Activated T-cell treated with anti-CD3 and anti-CD28 coated beads, Interleukin-2, amount 50 U/mL, for 4 hours (primary cell): ENCODE results near the gene TMEM106C. TPM values are rescaled to one million over a fixed set of nuclear protein-coding genes. Genes with fewer than 3 reads are reported as not detected.

ENCODE experiments used
- ATAC-seq, 2 donors: fragments of 200-7000 bp; cut with Tn5 transposase; one replicate each; pipeline ENCODE4 v1.10.0; 2021
- DNase-seq: peaks from one replicate; pipeline ENCODE4 v3.0.0-alpha.2; 2020
- H3K27me3 Mint-ChIP-seq: one replicate; pipeline ENCODE4 v1.8.0; 2021; ENCODE audit warnings: low read depth, mixed read lengths
- H3K36me3 Mint-ChIP-seq: one replicate; pipeline ENCODE4 v1.8.0; 2022; ENCODE audit warnings: mixed read lengths; ENCODE audit not compliant: insufficient read depth
- H3K4me1 Mint-ChIP-seq: one replicate; pipeline ENCODE4 v1.8.0; 2021; ENCODE audit warnings: low read depth, mixed read lengths
- H3K4me3 Mint-ChIP-seq: one replicate; pipeline ENCODE4 v1.8.0; 2021; ENCODE audit warnings: mild to moderate bottlenecking, moderate library complexity, mixed read lengths
- H3K9me3 Mint-ChIP-seq: one replicate; pipeline ENCODE4 v1.8.0; 2021; ENCODE audit warnings: mixed read lengths
- total RNA-seq, 3 donors: library from RNA; stranded (reverse); gene quantifications; one replicate each; pipeline ENCODE4 v1.2.1, GENCODE V29; 2021

Gene TMEM106C, protein sequence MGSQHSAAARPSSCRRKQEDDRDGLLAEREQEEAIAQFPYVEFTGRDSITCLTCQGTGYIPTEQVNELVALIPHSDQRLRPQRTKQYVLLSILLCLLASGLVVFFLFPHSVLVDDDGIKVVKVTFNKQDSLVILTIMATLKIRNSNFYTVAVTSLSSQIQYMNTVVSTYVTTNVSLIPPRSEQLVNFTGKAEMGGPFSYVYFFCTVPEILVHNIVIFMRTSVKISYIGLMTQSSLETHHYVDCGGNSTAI
- total RNA-seq, result 10 to 100 TPM; 60.7 to 72.8 (median 63.1) TPM

DNA sequence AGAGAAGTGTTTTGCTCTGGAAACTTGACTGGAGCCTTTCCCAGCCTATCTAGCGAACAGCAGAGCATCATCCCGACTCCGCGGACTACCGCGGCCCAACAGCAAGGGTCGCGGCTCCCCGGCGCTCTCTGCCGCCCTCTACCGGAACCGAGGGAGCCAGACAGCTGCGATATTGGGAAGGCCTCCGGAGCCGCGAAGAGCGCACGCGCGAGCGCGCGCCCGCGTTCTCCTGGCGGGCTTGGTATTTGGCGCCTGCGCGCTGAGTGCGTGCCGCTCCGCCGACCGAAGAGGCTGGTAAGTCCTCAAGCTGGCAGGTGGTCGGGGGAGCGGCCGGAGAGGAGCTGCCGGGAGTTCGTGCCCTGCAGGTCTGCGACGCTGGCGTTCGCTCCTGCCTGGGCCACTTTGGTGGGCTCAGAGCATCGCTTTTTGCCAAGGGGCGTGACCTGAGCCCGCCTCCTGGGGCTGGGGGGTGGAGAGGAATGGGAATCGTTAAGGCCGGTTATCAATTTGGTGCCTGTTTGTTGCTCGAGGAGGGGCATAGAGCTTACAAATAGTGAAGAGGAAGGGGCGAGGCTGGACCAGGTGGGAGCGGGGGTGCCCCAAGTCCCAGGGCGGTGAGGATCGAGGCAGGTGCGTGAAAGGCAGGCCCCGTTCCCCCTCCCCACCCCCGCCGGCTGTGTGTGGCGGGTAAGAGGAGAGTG lies at the start of gene TMEM106C:
TMEM106C (plus strand) TSS at position 257 of the 701 bp plus-strand sequence. CDS start 641 bp downstream, outside the sequence.
- no peaks in the 10 kb centered on the region for H3K27me3 Mint-ChIP-seq
- H3K4me3 Mint-ChIP-seq, result peak within 1 kb of the TSS; percentile 99
- H3K36me3 Mint-ChIP-seq, result peaks cover 10% of the 10 kb centered on the region
- DNase-seq (peak; percentile 88), ATAC-seq (peak; percentile 95)
- no peaks in the 10 kb centered on the region for H3K9me3 Mint-ChIP-seq
- peaks cover 25% of the 10 kb centered on the region for H3K4me1 Mint-ChIP-seq

- ATAC-seq (no peak), DNase-seq (no peak)
- Mint-ChIP-seq H3K9me3 (no peaks in the 10 kb centered on the region), H3K36me3 (no peaks in the 10 kb centered on the region), H3K4me1 (no peaks in the 10 kb centered on the region), H3K4me3 (no peak overlapping the region), H3K27me3 (peaks cover 2% of the 10 kb centered on the region)
Measured at GRCh38 chr12:47920913-47921312, 42.5 kb upstream of the TMEM106C start.

GRCh38 chr12:47921907-47922306 lies 41.5 kb upstream of the TMEM106C start:
- ATAC-seq (no peak), DNase-seq (no peak)
- Mint-ChIP-seq H3K36me3 (no peaks in the 10 kb centered on the region), H3K4me1 (no peaks in the 10 kb centered on the region), H3K9me3 (no peaks in the 10 kb centered on the region), H3K4me3 (no peak overlapping the region), H3K27me3 (peaks cover 2% of the 10 kb centered on the region)

DNA sequence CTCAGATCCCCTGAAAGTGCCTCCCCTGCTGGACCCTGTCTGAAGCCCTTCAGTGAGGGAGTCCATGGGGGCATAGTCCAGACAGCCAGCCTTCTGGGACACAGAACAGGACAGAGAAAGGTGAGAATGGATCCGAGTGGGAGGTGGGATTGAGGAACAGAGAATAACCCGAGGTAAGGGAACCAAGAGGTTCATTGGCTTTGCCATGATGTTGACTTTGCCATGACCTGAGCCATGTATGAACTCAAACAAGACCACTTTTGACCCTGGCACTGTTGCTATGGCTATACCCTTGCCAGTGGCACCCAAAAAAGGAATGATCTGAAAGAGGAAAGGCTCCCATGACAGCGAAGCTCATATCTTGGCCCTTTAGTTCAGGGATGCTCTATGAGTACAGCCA lies 36.0 kb upstream of the TMEM106C start:
- peaks cover 4% of the 10 kb centered on the region for H3K27me3 Mint-ChIP-seq
- no peaks in the 10 kb centered on the region for H3K4me1 Mint-ChIP-seq
- no peak for DNase-seq
- H3K9me3 Mint-ChIP-seq, result no peaks in the 10 kb centered on the region
- ATAC-seq, result no peak
- no peak overlapping the region for H3K4me3 Mint-ChIP-seq
- no peaks in the 10 kb centered on the region for H3K36me3 Mint-ChIP-seq

GRCh38 chr12:47930634-47931033 lies 32.8 kb upstream of the TMEM106C start:
- Mint-ChIP-seq H3K4me3 (no peak overlapping the region), H3K4me1 (no peaks in the 10 kb centered on the region), H3K27me3 (peaks cover 4% of the 10 kb centered on the region), H3K9me3 (no peaks in the 10 kb centered on the region), H3K36me3 (no peaks in the 10 kb centered on the region)
- no peak for DNase-seq
- ATAC-seq, result no peak

DNA sequence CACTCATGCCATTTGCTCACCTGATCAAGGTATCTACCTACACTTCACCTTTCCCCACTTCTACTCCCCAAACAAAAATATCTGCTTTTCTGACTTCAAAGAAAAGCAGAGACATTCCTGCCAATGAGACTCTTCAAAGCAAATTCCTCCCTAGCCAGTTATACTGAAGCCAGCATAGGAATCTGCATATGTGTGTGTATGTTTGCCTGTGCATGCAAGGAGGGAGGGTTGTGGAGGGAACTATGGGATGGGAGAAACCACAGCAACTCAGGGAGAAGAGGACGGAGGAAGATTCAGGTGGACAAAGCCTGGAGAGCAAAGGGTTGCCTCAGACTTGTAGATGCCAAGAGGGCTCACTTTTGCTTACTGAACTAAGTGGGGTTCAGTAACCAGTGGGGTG lies 32.2 kb upstream of the TMEM106C start:
- no peak for ATAC-seq
- Mint-ChIP-seq H3K4me3 (no peak overlapping the region), H3K36me3 (no peaks in the 10 kb centered on the region), H3K4me1 (no peaks in the 10 kb centered on the region), H3K27me3 (peaks cover 4% of the 10 kb centered on the region), H3K9me3 (no peaks in the 10 kb centered on the region)
- DNase-seq, result no peak

DNA sequence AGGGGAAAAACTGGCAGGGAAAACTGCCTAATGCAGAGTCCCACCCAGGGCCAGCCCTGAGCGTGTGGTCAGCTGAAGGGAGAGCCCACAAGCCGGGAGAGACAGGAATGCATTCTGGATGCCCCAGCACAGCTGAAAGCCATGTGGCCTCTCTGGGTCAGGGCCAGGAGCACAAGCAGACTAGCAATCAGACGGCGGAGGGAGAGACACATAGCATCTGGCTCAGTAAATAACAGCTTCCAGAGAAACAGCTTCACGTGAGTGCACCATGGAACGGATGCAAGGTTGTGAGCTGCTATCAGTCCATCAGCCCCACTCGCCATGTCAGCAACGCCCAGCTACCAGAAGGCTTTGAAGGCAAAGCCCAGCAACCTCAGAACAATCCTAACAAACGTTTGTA lies 28.2 kb upstream of the TMEM106C start:
- DNase-seq (no peak), ATAC-seq (no peak)
- Mint-ChIP-seq H3K4me3 (no peak overlapping the region), H3K9me3 (no peaks in the 10 kb centered on the region), H3K4me1 (no peaks in the 10 kb centered on the region), H3K36me3 (no peaks in the 10 kb centered on the region), H3K27me3 (peaks cover 4% of the 10 kb centered on the region)

DNA sequence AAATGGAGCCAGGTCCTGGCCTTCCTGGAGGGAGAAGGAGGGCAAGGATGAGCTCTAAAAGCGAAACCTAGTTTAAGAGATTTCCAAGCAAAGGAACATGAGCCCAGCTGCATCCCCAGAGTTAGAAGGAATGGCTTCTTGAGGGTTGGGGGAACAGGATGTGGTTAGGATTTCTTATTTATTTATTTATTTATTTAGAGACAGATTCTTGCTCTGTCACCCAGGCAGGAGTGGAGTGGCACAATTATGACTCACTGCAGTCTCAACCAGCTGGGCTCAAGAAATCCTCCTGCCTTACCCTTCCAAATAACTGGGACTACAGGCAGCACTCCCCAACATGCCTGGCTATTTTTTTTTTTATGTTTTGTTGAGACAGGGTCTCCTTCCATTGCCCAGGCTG lies 25.3 kb upstream of the TMEM106C start:
- Mint-ChIP-seq H3K9me3 (no peaks in the 10 kb centered on the region), H3K36me3 (no peaks in the 10 kb centered on the region), H3K27me3 (peaks cover 14% of the 10 kb centered on the region), H3K4me1 (peaks cover 8% of the 10 kb centered on the region), H3K4me3 (no peak overlapping the region)
- ATAC-seq (no peak), DNase-seq (no peak)

GRCh38 chr12:47938594-47938993 lies 24.8 kb upstream of the TMEM106C start:
- no peaks in the 10 kb centered on the region for H3K36me3 Mint-ChIP-seq
- no peak for DNase-seq
- H3K27me3 Mint-ChIP-seq, result peaks cover 19% of the 10 kb centered on the region
- H3K4me1 Mint-ChIP-seq, result peaks cover 8% of the 10 kb centered on the region
- H3K9me3 Mint-ChIP-seq, result no peaks in the 10 kb centered on the region
- ATAC-seq, result no peak
- H3K4me3 Mint-ChIP-seq, result no peak overlapping the region

DNA sequence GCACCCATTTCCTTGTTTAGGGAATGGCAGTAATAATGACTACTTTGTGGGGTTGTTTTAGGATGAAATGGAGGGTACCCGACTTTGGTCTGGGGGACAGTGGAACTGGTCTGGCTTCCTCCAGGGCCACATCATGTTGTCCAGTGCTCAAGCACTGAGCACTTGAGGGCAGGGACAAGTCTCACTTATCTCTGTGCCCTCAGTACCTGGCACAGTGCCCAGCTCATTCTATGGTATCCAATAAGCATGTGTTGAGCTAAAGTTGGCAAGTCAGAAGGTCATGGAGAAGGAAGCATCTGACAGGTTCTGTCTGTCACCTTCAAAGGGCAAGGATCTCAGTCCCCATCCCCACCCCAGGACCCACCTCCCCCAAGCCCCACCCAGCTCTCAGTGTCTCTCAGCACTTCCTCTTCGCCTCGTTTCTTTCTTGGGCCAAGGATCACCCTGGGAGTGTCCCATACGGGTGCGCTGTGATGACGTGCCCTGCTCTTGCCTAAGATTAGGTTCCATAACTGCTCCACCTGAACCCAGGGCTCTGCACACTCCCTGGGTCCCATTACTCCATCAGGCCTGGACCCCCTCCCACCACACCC lies 24.3 kb upstream of the TMEM106C start:
- Mint-ChIP-seq H3K9me3 (no peaks in the 10 kb centered on the region), H3K27me3 (peaks cover 22% of the 10 kb centered on the region), H3K4me1 (peaks cover 8% of the 10 kb centered on the region), H3K4me3 (no peak overlapping the region), H3K36me3 (no peaks in the 10 kb centered on the region)
- no peak for ATAC-seq
- DNase-seq, result no peak

GRCh38 chr12:47940773-47941474 lies 22.5 kb upstream of the TMEM106C start:
- no peaks in the 10 kb centered on the region for H3K36me3 Mint-ChIP-seq
- H3K4me3 Mint-ChIP-seq, result no peak overlapping the region
- DNase-seq (no peak), ATAC-seq (peak in 1 of 2 donors; percentile 15)
- H3K9me3 Mint-ChIP-seq, result no peaks in the 10 kb centered on the region
- H3K4me1 Mint-ChIP-seq, result peaks cover 8% of the 10 kb centered on the region
- H3K27me3 Mint-ChIP-seq, result peaks cover 22% of the 10 kb centered on the region

GRCh38 chr12:47941475-47941780 lies 22.0 kb upstream of the TMEM106C start:
- Mint-ChIP-seq H3K27me3 (peaks cover 22% of the 10 kb centered on the region), H3K9me3 (no peaks in the 10 kb centered on the region), H3K4me3 (no peak overlapping the region), H3K4me1 (peaks cover 8% of the 10 kb centered on the region), H3K36me3 (no peaks in the 10 kb centered on the region)
- DNase-seq, result no peak
- ATAC-seq, result no peak

- DNase-seq (peak; percentile 34), ATAC-seq (peak; percentile 48 to 65)
- H3K36me3 Mint-ChIP-seq, result no peaks in the 10 kb centered on the region
- H3K4me1 Mint-ChIP-seq, result peaks cover 8% of the 10 kb centered on the region
- no peak overlapping the region for H3K4me3 Mint-ChIP-seq
- H3K9me3 Mint-ChIP-seq, result no peaks in the 10 kb centered on the region
- peaks cover 26% of the 10 kb centered on the region for H3K27me3 Mint-ChIP-seq
Measured at GRCh38 chr12:47941871-47942613, 21.4 kb upstream of the TMEM106C start.

DNA sequence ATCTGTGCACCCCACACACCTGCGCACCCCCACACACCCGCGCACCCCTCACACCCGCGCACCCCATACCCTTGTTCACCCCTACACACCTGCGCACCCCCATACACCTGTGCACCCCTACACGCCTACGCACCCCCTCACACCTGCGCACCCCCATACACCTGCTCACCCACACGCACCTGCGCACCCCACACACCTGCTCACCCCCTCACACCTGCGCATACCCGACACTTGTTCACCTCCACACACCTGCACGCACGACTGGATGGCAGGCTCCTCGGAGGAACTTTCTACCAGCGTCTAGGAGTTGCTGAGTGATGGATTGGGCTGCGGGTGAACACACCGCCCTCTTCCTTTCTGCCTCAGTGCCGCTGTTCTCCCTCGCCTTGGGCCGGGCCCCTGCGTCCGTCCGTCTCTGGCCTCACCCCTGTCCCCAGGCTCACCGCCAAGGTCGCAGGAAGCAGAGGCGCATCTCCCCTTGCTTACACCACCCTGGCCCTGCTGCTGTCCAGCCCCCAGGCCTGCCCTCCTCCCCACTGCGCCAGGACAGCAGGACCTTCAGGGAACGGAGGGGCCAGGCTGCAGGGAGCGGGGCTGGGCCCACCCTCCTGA lies 20.7 kb upstream of the TMEM106C start:
- peak in 1 of 2 donors; percentile 8 for ATAC-seq
- no peak for DNase-seq
- Mint-ChIP-seq H3K27me3 (peaks cover 26% of the 10 kb centered on the region), H3K36me3 (no peaks in the 10 kb centered on the region), H3K9me3 (no peaks in the 10 kb centered on the region), H3K4me3 (no peak overlapping the region), H3K4me1 (peaks cover 8% of the 10 kb centered on the region)
